Tibial artery (tissue), 4 donors: ENCODE results near the gene HBEGF.

ENCODE experiments used
- DNase-seq, 2 donors: peaks; one replicate each; pipeline ENCODE4 v3.0.0-alpha.2; 2019
- H3K27ac ChIP-seq, 2 donors: fragments of 200-600 bp; sonication (generic) in 1 of 2; 1 replicate in 1 of 2; 2 replicates in 1 of 2; pipeline ENCODE4 v1.5.1; 2018 to 2019; ENCODE audit warnings: mild to moderate bottlenecking in 1 of 2
- H3K27me3 ChIP-seq, 2 donors: fragments of 200-600 bp; sonication (generic) in 1 of 2; one replicate each; pipeline versions ENCODE4 v1.5.1 to v1.6.0; 2016 to 2019
- H3K36me3 ChIP-seq, 3 donors: fragments of 200-600 bp; sonication (generic) in 2 of 3; one replicate each; pipeline ENCODE4 v1.5.1; 2016 to 2019; ENCODE audit warnings: mild to moderate bottlenecking in 2 of 3
- H3K4me1 ChIP-seq, 4 donors: fragments of 200-600 bp; sonication (generic) in 2 of 4; 1 replicate in 3 of 4; 2 replicates in 1 of 4; pipeline ENCODE4 v1.5.1; 2016 to 2019
- H3K4me3 ChIP-seq, 2 donors: fragments of 200-600 bp; sonication (generic) in 1 of 2; 1 replicate in 1 of 2; 2 replicates in 1 of 2; pipeline ENCODE4 v1.5.1; 2018 to 2019; ENCODE audit warnings: mild to moderate bottlenecking in 2 of 2
- H3K9me3 ChIP-seq, 3 donors: fragments of 200-600 bp; sonication (generic) in 1 of 3; one replicate each; pipeline ENCODE4 v1.5.1; 2016 to 2019
- intact Hi-C: fragments of 100-400 bp; cut with DNase I; formaldehyde crosslinking; loops from one replicate; pipeline ENCODE4 v1.15.0; 2023; ENCODE audit warnings: low total_unique reads
- TF ChIP-seq, protein P1 (sequence below), 2 experiments: fragments of 200-600 bp in 1 of 2; fragments of 450-650 bp in 1 of 2; IDR thresholded peaks; one replicate each; pipeline ENCODE4 v1.5.1; 2017 to 2019; ENCODE audit warnings: antibody characterized with exemption in 2 of 2, mild to moderate bottlenecking in 1 of 2, moderate library complexity in 1 of 2

HBEGF gene

DNA sequence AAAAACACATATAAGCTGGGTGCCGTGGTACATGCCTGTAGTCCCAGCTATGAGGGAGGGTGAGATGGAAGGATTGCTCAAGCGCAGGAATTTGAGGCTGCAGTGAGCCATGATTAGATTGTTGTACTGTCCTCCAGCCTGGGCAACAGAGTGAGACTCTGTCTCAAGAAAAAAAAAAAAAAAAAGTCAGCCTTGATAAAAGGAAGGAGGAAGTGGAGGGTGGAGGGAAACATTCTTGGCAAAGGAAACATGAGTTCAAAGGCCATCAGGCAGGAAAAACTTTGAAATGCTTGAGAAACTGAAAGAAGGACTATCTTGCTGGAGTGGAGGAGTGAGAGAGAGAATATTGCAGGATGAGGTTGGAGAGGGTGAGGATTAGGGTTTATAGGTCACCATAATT lies 36.9 kb upstream of the HBEGF start:
- H3K4me1 ChIP-seq = no peaks in the 10 kb centered on the region
- no peak overlapping the region for H3K27ac ChIP-seq
- TF ChIP-seq, protein P1, sequence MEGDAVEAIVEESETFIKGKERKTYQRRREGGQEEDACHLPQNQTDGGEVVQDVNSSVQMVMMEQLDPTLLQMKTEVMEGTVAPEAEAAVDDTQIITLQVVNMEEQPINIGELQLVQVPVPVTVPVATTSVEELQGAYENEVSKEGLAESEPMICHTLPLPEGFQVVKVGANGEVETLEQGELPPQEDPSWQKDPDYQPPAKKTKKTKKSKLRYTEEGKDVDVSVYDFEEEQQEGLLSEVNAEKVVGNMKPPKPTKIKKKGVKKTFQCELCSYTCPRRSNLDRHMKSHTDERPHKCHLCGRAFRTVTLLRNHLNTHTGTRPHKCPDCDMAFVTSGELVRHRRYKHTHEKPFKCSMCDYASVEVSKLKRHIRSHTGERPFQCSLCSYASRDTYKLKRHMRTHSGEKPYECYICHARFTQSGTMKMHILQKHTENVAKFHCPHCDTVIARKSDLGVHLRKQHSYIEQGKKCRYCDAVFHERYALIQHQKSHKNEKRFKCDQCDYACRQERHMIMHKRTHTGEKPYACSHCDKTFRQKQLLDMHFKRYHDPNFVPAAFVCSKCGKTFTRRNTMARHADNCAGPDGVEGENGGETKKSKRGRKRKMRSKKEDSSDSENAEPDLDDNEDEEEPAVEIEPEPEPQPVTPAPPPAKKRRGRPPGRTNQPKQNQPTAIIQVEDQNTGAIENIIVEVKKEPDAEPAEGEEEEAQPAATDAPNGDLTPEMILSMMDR (IDR thresholded peaks at IDR 0.05) = no peak
- no peaks in the 10 kb centered on the region for H3K27me3 ChIP-seq
- intact Hi-C loops = no loop called here
- no peaks in the 10 kb centered on the region for H3K9me3 ChIP-seq
- H3K4me3 ChIP-seq = no peak overlapping the region
- no peaks in the 10 kb centered on the region for H3K36me3 ChIP-seq
- DNase-seq = no peak

DNA sequence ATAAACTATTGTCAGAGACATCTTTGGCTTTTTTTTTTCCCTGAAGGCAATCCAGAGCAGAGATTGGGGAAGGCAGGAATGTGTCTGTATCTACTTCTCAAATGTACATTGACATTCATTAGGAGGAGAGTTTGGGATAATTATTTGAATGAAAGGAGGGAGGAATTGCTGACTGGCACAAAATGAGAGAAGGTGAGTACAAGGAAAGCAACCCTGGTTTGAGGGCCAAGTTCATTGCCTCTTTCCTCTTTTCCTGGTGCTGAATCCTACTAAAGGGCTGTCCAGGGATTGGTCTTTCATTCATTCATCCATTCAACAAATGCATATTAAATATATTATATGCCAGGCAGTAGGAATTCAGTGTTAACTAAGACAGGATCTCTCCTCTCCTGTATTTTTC lies 36.5 kb upstream of the HBEGF start:
- Histone ChIP-seq H3K27ac (no peak overlapping the region), H3K36me3 (no peaks in the 10 kb centered on the region), H3K27me3 (no peaks in the 10 kb centered on the region), H3K4me3 (no peak overlapping the region), H3K9me3 (no peaks in the 10 kb centered on the region), H3K4me1 (no peaks in the 10 kb centered on the region)
- TF ChIP-seq, protein P1 (IDR thresholded peaks at IDR 0.05) = no peak
- intact Hi-C loops = no loop called here
- no peak for DNase-seq

DNA sequence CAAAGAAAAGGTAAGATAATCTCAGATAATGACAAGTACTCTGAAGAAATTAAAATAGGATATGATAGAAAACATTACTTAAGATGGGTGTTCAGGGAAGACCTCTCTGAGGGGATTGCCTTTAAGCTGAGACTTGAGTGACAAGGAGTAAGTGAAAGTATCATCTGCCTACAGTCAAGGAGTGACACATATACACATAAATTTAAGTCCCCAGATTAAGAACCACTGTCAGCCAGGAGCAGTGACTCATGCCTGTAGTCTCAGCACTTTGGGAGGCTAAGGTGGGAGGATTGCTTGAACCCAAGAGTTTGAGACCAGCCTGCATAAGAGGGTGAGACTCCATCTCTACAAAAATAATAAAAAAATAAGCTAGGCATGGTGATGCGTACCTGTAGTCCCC lies 35.6 kb upstream of the HBEGF start:
- H3K9me3 ChIP-seq = no peaks in the 10 kb centered on the region
- intact Hi-C loops = no loop called here
- H3K27ac ChIP-seq = no peak overlapping the region
- no peak for DNase-seq
- H3K4me3 ChIP-seq = no peak overlapping the region
- no peaks in the 10 kb centered on the region for H3K27me3 ChIP-seq
- H3K4me1 ChIP-seq = no peaks in the 10 kb centered on the region
- TF ChIP-seq, protein P1 (IDR thresholded peaks at IDR 0.05) = no peak
- H3K36me3 ChIP-seq = no peaks in the 10 kb centered on the region

DNA sequence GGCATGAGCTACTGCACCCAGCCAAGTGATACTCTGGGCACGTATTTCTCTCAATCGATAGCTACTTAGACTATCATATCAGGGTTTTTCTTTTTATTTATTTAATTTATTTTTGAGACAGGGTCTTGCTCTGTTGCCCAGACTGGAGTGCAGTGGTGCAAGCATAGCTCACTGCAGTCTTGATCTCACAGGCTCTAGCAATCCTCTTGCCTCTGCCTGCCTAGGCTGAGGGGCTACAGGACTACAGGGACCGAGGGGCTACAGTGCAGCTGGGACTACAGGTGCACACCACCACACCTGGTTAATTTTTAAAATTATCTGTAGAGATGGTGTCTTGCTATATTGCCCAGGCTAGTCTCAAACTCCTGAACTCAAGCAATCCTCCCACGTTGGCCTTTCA lies 34.9 kb upstream of the HBEGF start:
- H3K27ac ChIP-seq = no peak overlapping the region
- H3K27me3 ChIP-seq = no peaks in the 10 kb centered on the region
- H3K9me3 ChIP-seq = no peaks in the 10 kb centered on the region
- H3K36me3 ChIP-seq = no peaks in the 10 kb centered on the region
- no peaks in the 10 kb centered on the region for H3K4me1 ChIP-seq
- intact Hi-C loops = no loop called here
- TF ChIP-seq, protein P1 (IDR thresholded peaks at IDR 0.05) = no peak
- DNase-seq = no peak
- H3K4me3 ChIP-seq = no peak overlapping the region

DNA sequence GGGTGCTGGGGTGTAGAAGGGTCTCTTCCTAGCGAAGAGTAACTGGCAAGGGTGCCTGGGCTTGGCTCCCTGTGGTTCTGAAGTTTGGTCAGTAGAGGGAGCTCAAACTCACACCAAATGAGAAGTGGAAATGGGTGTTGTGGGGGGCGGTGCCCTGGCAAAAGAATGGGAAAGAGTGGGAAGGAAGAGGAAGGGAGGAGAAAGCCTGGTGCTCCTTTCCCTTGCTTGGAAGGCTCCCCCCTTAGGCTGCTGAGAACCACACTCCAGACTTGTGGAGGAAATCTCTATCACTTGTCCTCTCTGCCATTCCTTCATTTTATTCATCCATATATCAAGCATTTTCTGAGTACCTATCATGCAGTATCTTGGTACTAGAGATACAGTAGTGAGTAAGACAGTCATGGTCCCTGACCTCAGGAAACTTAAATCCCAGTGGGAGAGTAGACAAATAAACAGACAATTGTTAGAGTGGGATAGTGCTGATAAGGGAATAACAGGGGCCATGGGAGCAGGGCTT lies 26.6 kb upstream of the HBEGF start:
- intact Hi-C loops = no loop called here
- Histone ChIP-seq H3K27ac (no peak overlapping the region), H3K4me1 (peaks cover 0 to 6% (median 0%) of the 10 kb centered on the region in 4 donors), H3K36me3 (no peaks in the 10 kb centered on the region), H3K27me3 (no peaks in the 10 kb centered on the region), H3K9me3 (no peaks in the 10 kb centered on the region), H3K4me3 (no peak overlapping the region)
- TF ChIP-seq, protein P1 (IDR thresholded peaks at IDR 0.05) = peak; percentile 68 to 81
- peak; percentile 73 to 82 for DNase-seq
